H1 (cell line): Measurements from ENCODE around the gene SNX13. TPM values are rescaled to one million over a fixed set of nuclear protein-coding genes. Genes with fewer than 3 reads are reported as not detected.

Experiments
- CTCF ChIA-PET: fragments of 300-600 bp; sonication (Branson Sonifier 250); formaldehyde crosslinking; loops from one replicate; lab custom pipeline; 2021; ENCODE audit not compliant: partially characterized antibody; lab: Charles Lee
- POLR2A ChIA-PET: fragments of 300-600 bp; sonication (Branson Sonifier 250); formaldehyde crosslinking; loops from one replicate; lab custom pipeline; 2021; ENCODE audit warnings: inconsistent platforms; ENCODE audit not compliant: partially characterized antibody; lab: Charles Lee
- DNase-seq, 2 experiments: peaks; one replicate each; pipeline versions ENCODE4 v3.0.0 to v3.0.0-alpha.2; 2010 to 2022; ENCODE audit warnings: low spot score in 2 of 2, low read depth in 1 of 2, mixed read lengths in 1 of 2
- FAIRE-seq: peaks from 2 replicates; lab custom pipeline; 2011; peaks lifted over from hg19 to GRCh38; lab: Jason Lieb, UNC
- H2AFZ ChIP-seq: 2 replicates; pipeline ENCODE4 v1.8.1; 2012; ENCODE audit warnings: low read length, inconsistent platforms
- H2AK5ac ChIP-seq: 2 replicates; pipeline ENCODE4 v1.6.1; 2013; ENCODE audit warnings: low read depth, low read length
- H2BK120ac ChIP-seq: replicated peaks from 2 replicates; pipeline ENCODE3; 2013; ENCODE audit warnings: low read depth, low read length, inconsistent platforms
- H2BK12ac ChIP-seq: 2 replicates; pipeline ENCODE4 v1.6.1; 2013; ENCODE audit warnings: low read depth, low read length
- H2BK15ac ChIP-seq: 2 replicates; pipeline ENCODE4 v1.6.1; 2013; ENCODE audit warnings: low read length
- H2BK20ac ChIP-seq: 2 replicates; pipeline ENCODE4 v1.6.1; 2013; ENCODE audit warnings: low read length
- H2BK5ac ChIP-seq: 2 replicates; pipeline ENCODE4 v1.6.1; 2013; ENCODE audit warnings: low read depth, low read length
- H3K14ac ChIP-seq: 2 replicates; pipeline ENCODE4 v1.6.1; 2013; ENCODE audit warnings: inconsistent platforms; ENCODE audit not compliant: insufficient read length
- H3K18ac ChIP-seq: 2 replicates; pipeline ENCODE4 v1.6.1; 2013; ENCODE audit warnings: low read length; ENCODE audit errors: extremely low read depth
- H3K23ac ChIP-seq: 2 replicates; pipeline ENCODE4 v1.6.1; 2013; ENCODE audit warnings: inconsistent platforms; ENCODE audit not compliant: insufficient read length
- H3K23me2 ChIP-seq: 2 replicates; pipeline ENCODE4 v1.6.1; 2013; ENCODE audit warnings: low read depth, low read length
- H3K27ac ChIP-seq: 2 replicates; pipeline ENCODE4 v1.6.1; 2011; ENCODE audit warnings: low read depth, low read length, inconsistent platforms
- H3K27me3 ChIP-seq, 4 experiments: replicated peaks in 1 of 4; 1 replicate in 1 of 4; 2 replicates in 3 of 4; pipeline versions ENCODE4 v1.6.1 to v1.8.1; 2011 to 2013; ENCODE audit warnings: low read length in 3 of 4, mild to moderate bottlenecking in 3 of 4, inconsistent platforms in 2 of 4, mixed read lengths in 2 of 4, moderate library complexity in 1 of 4; ENCODE audit not compliant: control insufficient read depth in 3 of 4, insufficient read depth in 3 of 4; ENCODE audit errors: extremely low read depth in 1 of 4
- H3K36me3 ChIP-seq, 4 experiments: 2 replicates each; pipeline versions ENCODE4 v1.6.1 to v1.8.1; 2011 to 2013; ENCODE audit warnings: mild to moderate bottlenecking in 4 of 4, low read length in 3 of 4, moderate library complexity in 2 of 4, control low read depth in 1 of 4, inconsistent platforms in 1 of 4; ENCODE audit not compliant: insufficient read depth in 4 of 4, control insufficient read depth in 2 of 4
- H3K4ac ChIP-seq: replicated peaks from 2 replicates; pipeline ENCODE3; 2013; ENCODE audit warnings: low read length, low read depth, mixed read lengths, inconsistent platforms; ENCODE audit not compliant: insufficient read length
- H3K4me1 ChIP-seq, 4 experiments: replicated peaks in 1 of 4; 1 replicate in 1 of 4; 2 replicates in 3 of 4; pipeline versions ENCODE4 v1.6.1 to v1.8.1; 2011 to 2013; ENCODE audit warnings: low read length in 3 of 4, inconsistent platforms in 2 of 4, mixed read lengths in 1 of 4; ENCODE audit not compliant: insufficient read depth in 4 of 4, control insufficient read depth in 3 of 4
- H3K4me2 ChIP-seq, 2 experiments: 2 replicates each; pipeline versions ENCODE4 v1.6.1 to v1.8.1; 2011 to 2013; ENCODE audit warnings: low read depth in 2 of 2, low read length in 2 of 2, control low read depth in 1 of 2, inconsistent platforms in 1 of 2, mild to moderate bottlenecking in 1 of 2; ENCODE audit not compliant: insufficient read depth in 1 of 2
- H3K4me3 ChIP-seq, 4 experiments: fragments of 200-600, 300-600 bp in 1 of 4; sonication (generic), shearing (Covaris generic), sonication (Bioruptor Twin) in 1 of 4; 2 replicates each; pipeline versions ENCODE4 v1.5.1 to v1.8.1; 2011 to 2016; ENCODE audit warnings: low read length in 4 of 4, low read depth in 3 of 4, control low read depth in 2 of 4, inconsistent platforms in 2 of 4, mild to moderate bottlenecking in 2 of 4, mixed read lengths in 1 of 4, moderate library complexity in 1 of 4; ENCODE audit not compliant: insufficient read depth in 2 of 4; ENCODE audit errors: extremely low read depth in 1 of 4
- H3K56ac ChIP-seq: replicated peaks from 2 replicates; pipeline ENCODE3; 2013; ENCODE audit warnings: low read depth, mild to moderate bottlenecking, mixed read lengths, low read length, inconsistent platforms; ENCODE audit not compliant: insufficient read length
- H3K79me1 ChIP-seq: 2 replicates; pipeline ENCODE4 v1.6.1; 2013; ENCODE audit warnings: low read depth, low read length, control low read depth
- H3K79me2 ChIP-seq, 2 experiments: 2 replicates each; pipeline versions ENCODE4 v1.6.1 to v1.8.1; 2012 to 2013; ENCODE audit warnings: low read length in 2 of 2, mild to moderate bottlenecking in 2 of 2, inconsistent platforms in 1 of 2; ENCODE audit not compliant: insufficient read depth in 2 of 2, control insufficient read depth in 1 of 2
- H3K9ac ChIP-seq, 4 experiments: replicated peaks in 1 of 4; 1 replicate in 1 of 4; 2 replicates in 3 of 4; pipeline versions ENCODE4 v1.6.1 to v1.8.1; 2011 to 2013; ENCODE audit warnings: low read depth in 3 of 4, low read length in 3 of 4, control low read depth in 2 of 4, mild to moderate bottlenecking in 2 of 4, moderate library complexity in 2 of 4, inconsistent platforms in 1 of 4; ENCODE audit errors: extremely low read depth in 1 of 4
- H3K9me3 ChIP-seq, 2 experiments: 2 replicates each; pipeline versions ENCODE4 v1.6.1 to v1.8.1; 2012 to 2013; ENCODE audit warnings: mild to moderate bottlenecking in 2 of 2, moderate library complexity in 2 of 2, control low read depth in 1 of 2, inconsistent platforms in 1 of 2, low read depth in 1 of 2, low read length in 1 of 2, mixed read lengths in 1 of 2; ENCODE audit not compliant: insufficient read depth in 2 of 2
- H4K20me1 ChIP-seq, 2 experiments: replicated peaks in 1 of 2; 2 replicates each; pipeline versions ENCODE3 to v1.8.1; 2011 to 2013; ENCODE audit warnings: inconsistent platforms in 2 of 2, low read length in 2 of 2, mild to moderate bottlenecking in 1 of 2; ENCODE audit not compliant: insufficient read depth in 2 of 2, control insufficient read depth in 1 of 2
- H4K5ac ChIP-seq: 2 replicates; pipeline ENCODE4 v1.6.1; 2013; ENCODE audit warnings: low read length, low read depth, mixed read lengths, inconsistent platforms; ENCODE audit not compliant: insufficient read length
- H4K8ac ChIP-seq: 2 replicates; pipeline ENCODE4 v1.8.0; 2013; ENCODE audit warnings: mild to moderate bottlenecking, moderate library complexity, low read length, inconsistent platforms; ENCODE audit not compliant: insufficient read depth; ENCODE audit errors: extremely low read depth
- H4K91ac ChIP-seq: replicated peaks from 2 replicates; pipeline ENCODE3; 2013; ENCODE audit warnings: low read length, mixed read lengths, inconsistent platforms; ENCODE audit not compliant: insufficient read length
- BRCA1 ChIP-seq: IDR thresholded peaks from 2 replicates; pipeline ENCODE4 v1.6.1; 2012; ENCODE audit warnings: low read depth, low read length, improper control_type of control experiment
- CEBPB ChIP-seq: IDR thresholded peaks from 2 replicates; pipeline ENCODE4 v1.6.1; 2012; ENCODE audit warnings: low read depth, low read length
- CHD2 ChIP-seq: IDR thresholded peaks from 2 replicates; pipeline ENCODE4 v1.6.1; 2012; ENCODE audit warnings: low read length, improper control_type of control experiment
- CREB1 ChIP-seq: IDR thresholded peaks from 2 replicates; pipeline ENCODE4 v1.6.1; 2012; ENCODE audit warnings: inconsistent platforms
- CTBP2 ChIP-seq: IDR thresholded peaks from 2 replicates; pipeline ENCODE4 v1.7.0; 2011; ENCODE audit warnings: borderline replicate concordance, mild to moderate bottlenecking, moderate library complexity, mixed read lengths, low read length; ENCODE audit not compliant: insufficient read depth, insufficient read length
- EGR1 ChIP-seq: IDR thresholded peaks from 2 replicates; pipeline ENCODE4 v1.6.1; 2011; ENCODE audit warnings: low read depth, low read length, borderline replicate concordance
- GABPA ChIP-seq: IDR thresholded peaks from 2 replicates; pipeline ENCODE4 v1.6.1; 2011; ENCODE audit warnings: mild to moderate bottlenecking, low read length, moderate library complexity, borderline replicate concordance; ENCODE audit not compliant: insufficient read depth
- GTF2F1 ChIP-seq: IDR thresholded peaks from 2 replicates; pipeline ENCODE4 v1.6.1; 2012; ENCODE audit warnings: low read depth, low read length, improper control_type of control experiment, borderline replicate concordance
- KDM1A ChIP-seq: fragments of 200-600, 300-600 bp; sonication (generic); IDR thresholded peaks from 2 replicates; pipeline ENCODE4 v1.7.1; 2016; ENCODE audit warnings: mild to moderate bottlenecking, low read length, borderline replicate concordance
- KDM4A ChIP-seq: IDR thresholded peaks from one replicate; pipeline ENCODE4 v1.7.1; 2012; ENCODE audit warnings: low read depth, mild to moderate bottlenecking, moderate library complexity, low read length, inconsistent platforms; ENCODE audit not compliant: severe bottlenecking
- NRF1 ChIP-seq: IDR thresholded peaks from 2 replicates; pipeline ENCODE4 v1.6.1; 2011; ENCODE audit warnings: mild to moderate bottlenecking, low read depth, low read length, improper control_type of control experiment
- RXRA ChIP-seq: IDR thresholded peaks from 2 replicates; pipeline ENCODE4 v1.6.1; 2011; ENCODE audit warnings: low read depth, mild to moderate bottlenecking, low read length, moderate library complexity; ENCODE audit not compliant: insufficient read depth
- SIRT6 ChIP-seq: IDR thresholded peaks from one replicate; pipeline ENCODE4 v1.7.1; 2012; ENCODE audit warnings: low read length, inconsistent platforms
- SUZ12 ChIP-seq: fragments of 200-600 bp; sonication (generic); IDR thresholded peaks from 2 replicates; pipeline ENCODE4 v1.6.1; 2012; ENCODE audit warnings: mild to moderate bottlenecking, inconsistent platforms, low read length, moderate library complexity, mixed read lengths
- TEAD4 ChIP-seq: IDR thresholded peaks from 2 replicates; pipeline ENCODE4 v1.6.1; 2012; ENCODE audit warnings: low read depth, low read length, inconsistent platforms, mixed read lengths
- ZNF274 ChIP-seq: IDR thresholded peaks from 2 replicates; pipeline ENCODE4 v1.7.0; 2012; ENCODE audit warnings: low read length, borderline replicate concordance; ENCODE audit errors: extremely low read depth
- WGBS, 2 experiments: shearing (Covaris generic) in 1 of 2; methylation state at CpG; one replicate each; pipeline versions ENCODE4 v1.1.6 to v1.1.7; 2013 to 2015; ENCODE audit warnings: low lambda C conversion rate in 2 of 2, mixed read lengths in 2 of 2, inconsistent platforms in 1 of 2, low coverage in 1 of 2, missing lambda C conversion rate in 1 of 2; ENCODE audit not compliant: insufficient replicate concordance in 2 of 2, insufficient coverage in 1 of 2, insufficient read length in 1 of 2; ENCODE audit errors: extremely low coverage in 1 of 2, missing lambda C conversion rate in 1 of 2; 5-methylcytosine and 5-hydroxymethylcytosine counted together
- polyA plus RNA-seq, 7 experiments: library from polyadenylated mRNA; depleted of rRNA in 3 of 7; stranded (reverse) in 5 of 7; unstranded in 2 of 7; fragments of >200 nt in 5 of 7; fragments of 200-250 nt in 2 of 7; gene quantifications; 1 replicate in 5 of 7; 2 replicates in 1 of 7; 4 replicates in 1 of 7; pipeline versions ENCODE4 v1.2.1 to v1.2.3, GENCODE V29; 2011 to 2013; ENCODE audit warnings: missing spikeins in 2 of 7, mixed read lengths in 2 of 7
- total RNA-seq: library from RNA; stranded (reverse); fragmentation: NEBNext Ultra II Directional; extraction: Animal tissue kit (Norgen Biotek cat#: 25700); gene quantifications from 2 replicates; pipeline ENCODE4 v1.2.1, GENCODE V29; 2021

SNX13 gene
- total and polyA plus RNA-seq, 2 of the 8 experiments (the other 6 are each of a cell fraction or from before 2014, with no cell fraction given): 5.5 to 27.4 TPM

- Histone ChIP-seq H4K91ac (no peak overlapping the region), H2AFZ (no peak overlapping the region), H3K27ac (no peak overlapping the region), H2BK12ac (no peak overlapping the region), H3K4me1 (peaks cover 0 to 2% (median 0%) of the 10 kb centered on the region in 4 experiments; a peak in 2 of 7 replicates), H4K5ac (no peak overlapping the region), H3K27me3 (no peaks in the 10 kb centered on the region), H3K18ac (no peak overlapping the region), H3K4me2 (no peak overlapping the region), H3K56ac (no peak overlapping the region), H3K79me1 (no peaks in the 10 kb centered on the region), H3K79me2 (no peaks in the 10 kb centered on the region), H3K9ac (no peak overlapping the region), H3K9me3 (peaks cover 2 to 4% of the 10 kb centered on the region in 2 experiments; a peak in 1 of 4 replicates), H3K23ac (no peak overlapping the region), H4K20me1 (no peaks in the 10 kb centered on the region), H3K4ac (no peak overlapping the region), H3K36me3 (peaks cover 0 to 3% (median 1%) of the 10 kb centered on the region in 4 experiments; a peak in 2 of 8 replicates), H2BK20ac (no peak overlapping the region), H2BK15ac (no peak overlapping the region), H3K4me3 (no peak overlapping the region), H3K14ac (no peak overlapping the region), H2BK120ac (no peak overlapping the region), H2AK5ac (no peak overlapping the region), H4K8ac (no peak overlapping the region), H3K23me2 (no peaks in the 10 kb centered on the region), H2BK5ac (no peak overlapping the region)
- CTCF ChIA-PET: no interaction called here
- DNase-seq (no peak), FAIRE-seq (no peak)
- 92% methylated on average over 1 of the region's 1 CpG; no CpG with 5 or more reads in 1 of the 2 experiments for WGBS, 2 experiments
- POLR2A ChIA-PET: no interaction called here
- no peak for TF ChIP-seq BRCA1
- no peak for TF ChIP-seq CREB1
- TF ChIP-seq SUZ12: no peak
- no peak for TF ChIP-seq EGR1
- TF ChIP-seq RXRA: no peak
- no peak for TF ChIP-seq GABPA
- no peak for TF ChIP-seq TEAD4
- TF ChIP-seq GTF2F1: no peak
- TF ChIP-seq CEBPB: no peak
- TF ChIP-seq CTBP2: no peak
- TF ChIP-seq KDM4A: no peak
- TF ChIP-seq CHD2: no peak
- no peak for TF ChIP-seq NRF1
- TF ChIP-seq SIRT6: no peak
- no peak for TF ChIP-seq KDM1A
- no peak for TF ChIP-seq ZNF274
Observed at GRCh38 chr7:17852361-17852760, 87.9 kb downstream of the SNX13 start.
